Neural progenitor cell (in vitro differentiated cells): Measurements from ENCODE around the gene NPY2R. TPM values are rescaled to one million over a fixed set of nuclear protein-coding genes. Genes with fewer than 3 reads are reported as not detected.

Experiments
- DNase-seq: peaks from one replicate; pipeline ENCODE4 v3.0.0-alpha.2; 2016; ENCODE audit warnings: low spot score
- H2AFZ ChIP-seq: fragments of 200-600 bp; sonication (generic); replicated peaks from 2 replicates; pipeline ENCODE4 v1.6.1; 2016; ENCODE audit warnings: antibody characterized with exemption
- H3F3A ChIP-seq: fragments of 200-600 bp; sonication (generic); 2 replicates; pipeline ENCODE4 v1.6.1; 2016; ENCODE audit warnings: antibody characterized with exemption, low read depth
- H3K27ac ChIP-seq: fragments of 200-600 bp; sonication (generic); 2 replicates; pipeline ENCODE4 v1.5.1; 2016; ENCODE audit warnings: mild to moderate bottlenecking
- H3K27me3 ChIP-seq: fragments of 200-600 bp; sonication (generic); 2 replicates; pipeline ENCODE4 v1.6.1; 2016; ENCODE audit warnings: mild to moderate bottlenecking, moderate library complexity
- H3K36me3 ChIP-seq: fragments of 200-600 bp; sonication (generic); 2 replicates; pipeline ENCODE4 v1.5.1; 2016
- H3K4me1 ChIP-seq: fragments of 200-600 bp; sonication (generic); 2 replicates; pipeline ENCODE4 v1.6.1; 2016; ENCODE audit warnings: mixed run types
- H3K4me2 ChIP-seq: fragments of 200-600 bp; sonication (generic); 2 replicates; pipeline ENCODE4 v1.6.1; 2016
- H3K4me3 ChIP-seq: fragments of 200-600 bp; sonication (generic); 2 replicates; pipeline ENCODE4 v1.5.1; 2016
- H3K79me2 ChIP-seq: fragments of 200-600 bp; sonication (generic); 2 replicates; pipeline ENCODE4 v1.6.1; 2016; ENCODE audit warnings: low read depth
- H3K9ac ChIP-seq: fragments of 200-600 bp; sonication (generic); 2 replicates; pipeline ENCODE4 v1.6.1; 2016
- H3K9me3 ChIP-seq: fragments of 200-600 bp; sonication (generic); 2 replicates; pipeline ENCODE4 v1.5.1; 2016; ENCODE audit warnings: low read depth
- H4K20me1 ChIP-seq: fragments of 200-600 bp; sonication (generic); 2 replicates; pipeline ENCODE4 v1.6.1; 2016; ENCODE audit warnings: low read depth
- H3K27ac Mint-ChIP-seq: 3 replicates; pipeline ENCODE4 v1.8.0; 2021; ENCODE audit warnings: mixed read lengths
- H3K27me3 Mint-ChIP-seq: 2 replicates; pipeline ENCODE4 v1.8.0; 2022; ENCODE audit warnings: low read depth, mild to moderate bottlenecking, inconsistent platforms, moderate library complexity, mixed read lengths; ENCODE audit not compliant: insufficient read depth
- H3K36me3 Mint-ChIP-seq: 3 replicates; pipeline ENCODE4 v1.8.0; 2021; ENCODE audit warnings: mixed read lengths
- H3K4me1 Mint-ChIP-seq: 3 replicates; pipeline ENCODE4 v1.8.0; 2021; ENCODE audit warnings: mixed read lengths
- H3K4me3 Mint-ChIP-seq: 3 replicates; pipeline ENCODE4 v1.8.0; 2021; ENCODE audit warnings: mild to moderate bottlenecking, moderate library complexity, mixed read lengths
- H3K9me3 Mint-ChIP-seq: 3 replicates; pipeline ENCODE4 v1.8.0; 2020; ENCODE audit warnings: mixed read lengths
- CTCF ChIP-seq: fragments of 200-600 bp; sonication (generic); IDR thresholded peaks from 2 replicates; pipeline ENCODE4 v1.5.1; 2017; ENCODE audit warnings: antibody characterized with exemption, mild to moderate bottlenecking
- EZH2 ChIP-seq: fragments of 200-600 bp; sonication (generic); IDR thresholded peaks from 2 replicates; pipeline ENCODE4 v1.6.1; 2017; ENCODE audit warnings: antibody characterized with exemption, mild to moderate bottlenecking, moderate library complexity
- EZH2phosphoT487 ChIP-seq: fragments of 200-600 bp; sonication (generic); IDR thresholded peaks from 2 replicates; pipeline ENCODE4 v1.6.1; 2017; ENCODE audit warnings: antibody characterized with exemption
- total RNA-seq: library from RNA; depleted of rRNA; stranded (reverse); fragments of >200 nt; gene quantifications from 2 replicates; pipeline ENCODE4 v1.2.3, GENCODE V29; 2015; ENCODE audit warnings: low replicate concordance

NPY2R gene
- total RNA-seq, 1 donor from 2014 or later, result 8.5 TPM

- DNase-seq, result no peak
- H3K27ac ChIP-seq, result no peak overlapping the region
- no peaks in the 10 kb centered on the region for H3K9me3 Mint-ChIP-seq
- no peak overlapping the region for H3K27ac Mint-ChIP-seq
- no peak overlapping the region for H3K4me3 Mint-ChIP-seq
- H3K4me1 ChIP-seq, result no peaks in the 10 kb centered on the region
- H3K4me2 ChIP-seq, result no peak overlapping the region
- H3K27me3 ChIP-seq, result no peaks in the 10 kb centered on the region
- H3K9me3 ChIP-seq, result no peaks in the 10 kb centered on the region
- TF ChIP-seq EZH2phosphoT487, result no peak
- no peak for TF ChIP-seq CTCF
- H3K79me2 ChIP-seq, result no peaks in the 10 kb centered on the region
- H3K27me3 Mint-ChIP-seq, result no peaks in the 10 kb centered on the region
- no peaks in the 10 kb centered on the region for H3K4me1 Mint-ChIP-seq
- no peak overlapping the region for H3K9ac ChIP-seq
- H2AFZ ChIP-seq, result no peak overlapping the region
- no peak overlapping the region for H3K4me3 ChIP-seq
- H3F3A ChIP-seq, result no peaks in the 10 kb centered on the region
- H4K20me1 ChIP-seq, result no peaks in the 10 kb centered on the region
- H3K36me3 Mint-ChIP-seq, result no peaks in the 10 kb centered on the region
- no peaks in the 10 kb centered on the region for H3K36me3 ChIP-seq
Observed at GRCh38 chr4:155186972-155187371, 21.5 kb upstream of the NPY2R start.

- no peak for TF ChIP-seq EZH2
- TF ChIP-seq CTCF, result no peak
- TF ChIP-seq EZH2phosphoT487, result no peak
- H3K27me3 ChIP-seq, result no peaks in the 10 kb centered on the region
- no peaks in the 10 kb centered on the region for H3K27me3 Mint-ChIP-seq
- H3K79me2 ChIP-seq, result no peaks in the 10 kb centered on the region
- H4K20me1 ChIP-seq, result no peaks in the 10 kb centered on the region
- no peaks in the 10 kb centered on the region for H3K9me3 Mint-ChIP-seq
- no peaks in the 10 kb centered on the region for H3K4me1 Mint-ChIP-seq
- no peaks in the 10 kb centered on the region for H3K9me3 ChIP-seq
- H3K27ac Mint-ChIP-seq, result no peak overlapping the region
- H3K36me3 ChIP-seq, result no peaks in the 10 kb centered on the region
- no peak overlapping the region for H3K4me2 ChIP-seq
- H3K4me3 ChIP-seq, result no peak overlapping the region
- no peaks in the 10 kb centered on the region for H3K4me1 ChIP-seq
- no peak overlapping the region for H3K27ac ChIP-seq
- no peak overlapping the region for H3K4me3 Mint-ChIP-seq
- H3F3A ChIP-seq, result no peaks in the 10 kb centered on the region
- DNase-seq, result no peak
- H2AFZ ChIP-seq, result peak overlapping the region; percentile 58
- no peaks in the 10 kb centered on the region for H3K36me3 Mint-ChIP-seq
- H3K9ac ChIP-seq, result no peak overlapping the region
Observed at GRCh38 chr4:155187989-155188388, 20.4 kb upstream of the NPY2R start.

GRCh38 chr4:155190099-155190498, 18.3 kb upstream of the NPY2R start:
- Mint-ChIP-seq H3K4me3 (no peak overlapping the region), H3K9me3 (no peaks in the 10 kb centered on the region)

More at GRCh38 chr4:155190099-155190498, 18.3 kb upstream of the NPY2R start:
- no peaks in the 10 kb centered on the region for H4K20me1 ChIP-seq
- H3K27me3 ChIP-seq, result no peaks in the 10 kb centered on the region
- H3K27ac ChIP-seq, result no peak overlapping the region
- H3K36me3 ChIP-seq, result no peaks in the 10 kb centered on the region
- no peaks in the 10 kb centered on the region for H3K4me1 ChIP-seq
- no peaks in the 10 kb centered on the region for H3K36me3 Mint-ChIP-seq
- TF ChIP-seq CTCF (no peak), EZH2 (no peak)
- H2AFZ ChIP-seq, result no peak overlapping the region
- H3K27me3 Mint-ChIP-seq, result no peaks in the 10 kb centered on the region
- no peak overlapping the region for H3K4me3 ChIP-seq
- H3K4me2 ChIP-seq, result no peak overlapping the region
- no peaks in the 10 kb centered on the region for H3K4me1 Mint-ChIP-seq
- no peaks in the 10 kb centered on the region for H3F3A ChIP-seq
- no peak overlapping the region for H3K27ac Mint-ChIP-seq
- H3K79me2 ChIP-seq, result no peaks in the 10 kb centered on the region
- DNase-seq, result no peak
- H3K9ac ChIP-seq, result no peak overlapping the region
- no peaks in the 10 kb centered on the region for H3K9me3 ChIP-seq
